ENCODE results near the gene RBM4.
"Not testable (repeated sequence)": the region's sequence is repeated elsewhere in the genome, so short reads cannot be mapped to it uniquely, and the experiment has no call there.

The RBM4 gene

GRCh38 chr11:66626926-66627325 lies 11.6 kb upstream of the RBM4 start:
- in situ Hi-C loops (cut with MboI; ENCODE audit: low sequenced_read_pairs): no loop called here
- Histone ChIP-seq H3K4me3 (no peak overlapping the region), H3K36me3 (replicated peaks) (peaks cover 87% of the 10 kb centered on the region), H3K4me1 (no peaks in the 10 kb centered on the region; the same call in none of the 2 replicates), H3K27me3 (ENCODE audit: low read depth) (no peaks in the 10 kb centered on the region), H3K9me3 (no peaks in the 10 kb centered on the region)
- DNase-seq (ENCODE audit: low spot score in 2 of 2): no peak

- DNase-seq (ENCODE audit: low spot score in 2 of 2): no peak
- Histone ChIP-seq H3K27me3 (ENCODE audit: low read depth) (no peaks in the 10 kb centered on the region), H3K9me3 (no peaks in the 10 kb centered on the region), H3K4me1 (no peaks in the 10 kb centered on the region; the same call in 1 of the 2 replicates), H3K4me3 (no peak overlapping the region), H3K36me3 (replicated peaks) (peaks cover 88% of the 10 kb centered on the region)
- in situ Hi-C loops (cut with MboI; ENCODE audit: low sequenced_read_pairs): no loop called here
Measured at GRCh38 chr11:66628061-66628603, 10.4 kb upstream of the RBM4 start.

GRCh38 chr11:66629356-66629755 lies 9.1 kb upstream of the RBM4 start:
- in situ Hi-C loops (cut with MboI; ENCODE audit: low sequenced_read_pairs): no loop called here
- Histone ChIP-seq H3K9me3 (no peaks in the 10 kb centered on the region), H3K27me3 (ENCODE audit: low read depth) (no peaks in the 10 kb centered on the region), H3K4me1 (no peaks in the 10 kb centered on the region; the same call in 1 of the 2 replicates), H3K36me3 (replicated peaks) (peaks cover 82% of the 10 kb centered on the region), H3K4me3 (no peak overlapping the region)
- DNase-seq (ENCODE audit: low spot score in 2 of 2): no peak

- DNase-seq (ENCODE audit: low spot score in 2 of 2): peak in 1 of 2 experiments; percentile 0
- H3K27me3 ChIP-seq (ENCODE audit: low read depth): no peaks in the 10 kb centered on the region
- peaks cover 63% of the 10 kb centered on the region for H3K36me3 ChIP-seq (replicated peaks)
- H3K4me3 ChIP-seq: no peak overlapping the region
- no peaks in the 10 kb centered on the region for H3K9me3 ChIP-seq
- in situ Hi-C loops (cut with MboI; ENCODE audit: low sequenced_read_pairs): no loop called here
- H3K4me1 ChIP-seq: peaks cover 4% of the 10 kb centered on the region
Measured at GRCh38 chr11:66631883-66632282, 6.6 kb upstream of the RBM4 start.

GRCh38 chr11:66632952-66633351 lies 5.6 kb upstream of the RBM4 start:
- DNase-seq (ENCODE audit: low spot score in 2 of 2): no peak

GRCh38 chr11:66636411-66636810 lies 2.1 kb upstream of the RBM4 start:
- peaks cover 30% of the 10 kb centered on the region for H3K4me1 ChIP-seq
- H3K36me3 ChIP-seq (replicated peaks): peaks cover 58% of the 10 kb centered on the region
- H3K27me3 ChIP-seq (ENCODE audit: low read depth): no peaks in the 10 kb centered on the region
- H3K9me3 ChIP-seq: no peaks in the 10 kb centered on the region
- no peak for DNase-seq (ENCODE audit: low spot score in 2 of 2)
- H3K4me3 ChIP-seq: no peak overlapping the region
- in situ Hi-C loops (cut with MboI; ENCODE audit: low sequenced_read_pairs): no loop called here

More at GRCh38 chr11:66632952-66633351, 5.6 kb upstream of the RBM4 start:
- no peaks in the 10 kb centered on the region for H3K9me3 ChIP-seq
- H3K36me3 ChIP-seq (replicated peaks): peaks cover 56% of the 10 kb centered on the region
- no peaks in the 10 kb centered on the region for H3K27me3 ChIP-seq (ENCODE audit: low read depth)
- H3K4me1 ChIP-seq: peaks cover 15% of the 10 kb centered on the region
- in situ Hi-C loops (cut with MboI; ENCODE audit: low sequenced_read_pairs): no loop called here
- H3K4me3 ChIP-seq: no peak overlapping the region

- in situ Hi-C loops (cut with MboI; ENCODE audit: low sequenced_read_pairs): no loop called here
- peaks cover 34% of the 10 kb centered on the region for H3K4me1 ChIP-seq
- peaks cover 64% of the 10 kb centered on the region for H3K36me3 ChIP-seq (replicated peaks)
- no peaks in the 10 kb centered on the region for H3K27me3 ChIP-seq (ENCODE audit: low read depth)
- no peaks in the 10 kb centered on the region for H3K9me3 ChIP-seq
- H3K4me3 ChIP-seq: peak overlapping the region; percentile 22
- DNase-seq (ENCODE audit: low spot score in 2 of 2): peak; percentile 45 to 54
Measured at GRCh38 chr11:66637557-66638176, 836 bp upstream of the RBM4 start.

GRCh38 chr11:66639066-66639813 lies 737 bp downstream of the RBM4 start:
- peaks cover 70% of the 10 kb centered on the region for H3K36me3 ChIP-seq (replicated peaks)
- no peaks in the 10 kb centered on the region for H3K27me3 ChIP-seq (ENCODE audit: low read depth)
- peak in 1 of 2 experiments; percentile 39 for DNase-seq (ENCODE audit: low spot score in 2 of 2)
- in situ Hi-C loops (cut with MboI; ENCODE audit: low sequenced_read_pairs): no loop called here
- H3K4me3 ChIP-seq: peak overlapping the region; percentile 89
- no peaks in the 10 kb centered on the region for H3K9me3 ChIP-seq
- peaks cover 37% of the 10 kb centered on the region for H3K4me1 ChIP-seq

GRCh38 chr11:66639814-66640340 lies 1.4 kb downstream of the RBM4 start:
- H3K9me3 ChIP-seq; DNase-seq (ENCODE audit: low spot score in 2 of 2); in situ Hi-C loops (cut with MboI; ENCODE audit: low sequenced_read_pairs); H3K27me3 ChIP-seq (ENCODE audit: low read depth): not testable (repeated sequence)
- H3K4me3 ChIP-seq: peak overlapping the region; percentile 89
- H3K4me1 ChIP-seq: peaks cover 39% of the 10 kb centered on the region
- H3K36me3 ChIP-seq (replicated peaks): peaks cover 70% of the 10 kb centered on the region

- in situ Hi-C loops (cut with MboI; ENCODE audit: low sequenced_read_pairs): no loop called here
- H3K27me3 ChIP-seq (ENCODE audit: low read depth): no peaks in the 10 kb centered on the region
- H3K9me3 ChIP-seq: no peaks in the 10 kb centered on the region
- peaks cover 35% of the 10 kb centered on the region for H3K4me1 ChIP-seq
- DNase-seq (ENCODE audit: low spot score in 2 of 2): no peak
- H3K36me3 ChIP-seq (replicated peaks): peaks cover 88% of the 10 kb centered on the region
- peak overlapping the region; percentile 89 for H3K4me3 ChIP-seq
Measured at GRCh38 chr11:66641834-66642233, 3.3 kb downstream of the RBM4 start.

GRCh38 chr11:66643745-66644437 lies 5.4 kb downstream of the RBM4 start:
- Histone ChIP-seq H3K27me3 (ENCODE audit: low read depth) (no peaks in the 10 kb centered on the region), H3K4me3 (no peak overlapping the region), H3K36me3 (replicated peaks) (peaks cover 99% of the 10 kb centered on the region), H3K9me3 (no peaks in the 10 kb centered on the region), H3K4me1 (peaks cover 22% of the 10 kb centered on the region)
- in situ Hi-C loops (cut with MboI; ENCODE audit: low sequenced_read_pairs): no loop called here
- DNase-seq (ENCODE audit: low spot score in 2 of 2): no peak

- H3K4me1 ChIP-seq: peaks cover 6% of the 10 kb centered on the region; the same call in 1 of the 2 replicates
- no peak overlapping the region for H3K4me3 ChIP-seq
- DNase-seq (ENCODE audit: low spot score in 2 of 2): no peak
- H3K36me3 ChIP-seq (replicated peaks): peaks cover 89% of the 10 kb centered on the region
- in situ Hi-C loops (cut with MboI; ENCODE audit: low sequenced_read_pairs): no loop called here
- H3K9me3 ChIP-seq: no peaks in the 10 kb centered on the region
- H3K27me3 ChIP-seq (ENCODE audit: low read depth): no peaks in the 10 kb centered on the region
Measured at GRCh38 chr11:66646828-66647227, 8.3 kb downstream of the RBM4 start.

GRCh38 chr11:66649903-66650302 lies 11.4 kb downstream of the RBM4 start:
- in situ Hi-C loops (cut with MboI; ENCODE audit: low sequenced_read_pairs): no loop called here
- H3K27me3 ChIP-seq (ENCODE audit: low read depth): no peaks in the 10 kb centered on the region
- no peaks in the 10 kb centered on the region for H3K9me3 ChIP-seq
- no peaks in the 10 kb centered on the region for H3K4me1 ChIP-seq
- no peak for DNase-seq (ENCODE audit: low spot score in 2 of 2)
- H3K4me3 ChIP-seq: no peak overlapping the region
- peaks cover 79% of the 10 kb centered on the region for H3K36me3 ChIP-seq (replicated peaks)
